SK-N-SH treated with all-trans-retinoic acid at 6 μM for 48 hours (cell line): ENCODE measurements around the gene NPHS1.

Source experiments
- ARNTL ChIP-seq: fragments of 450-650 bp; formaldehyde crosslinking; IDR thresholded peaks from 2 replicates; pipeline ENCODE4 v1.5.0; 2020; ENCODE audit warnings: low read depth, mild to moderate bottlenecking, moderate library complexity, borderline replicate concordance
- CSDC2 ChIP-seq: fragments of 250-450 bp; sonication (Bioruptor Pico); IDR thresholded peaks from 2 replicates; pipeline ENCODE4 v1.5.0; 2020; ENCODE audit warnings: mild to moderate bottlenecking, moderate library complexity
- ESRRG ChIP-seq: fragments of 250-450 bp; sonication (Bioruptor Pico); IDR thresholded peaks from 2 replicates; pipeline ENCODE4 v1.6.1; 2021; ENCODE audit warnings: mild to moderate bottlenecking
- RARB ChIP-seq: fragments of 250-450 bp; sonication (Bioruptor Pico); IDR thresholded peaks from 2 replicates; pipeline ENCODE4 v1.8.0; 2021; ENCODE audit warnings: mild to moderate bottlenecking, moderate library complexity
- TCF4 ChIP-seq: fragments of 250-450 bp; sonication (Bioruptor Pico); IDR thresholded peaks from 2 replicates; pipeline ENCODE4 v1.8.0; 2021; ENCODE audit warnings: mild to moderate bottlenecking, moderate library complexity, borderline replicate concordance
- TOX ChIP-seq: fragments of 250-450 bp; sonication (Bioruptor Pico); IDR thresholded peaks from 2 replicates; pipeline ENCODE4 v1.8.0; 2021; ENCODE audit warnings: mild to moderate bottlenecking, moderate library complexity, borderline replicate concordance
- ZFP3 ChIP-seq: fragments of 250-450 bp; sonication (Bioruptor Pico); IDR thresholded peaks from 2 replicates; pipeline ENCODE4 v1.5.0; 2020; ENCODE audit warnings: mild to moderate bottlenecking, moderate library complexity
- ZFP30 ChIP-seq: fragments of 450-650 bp; formaldehyde crosslinking; IDR thresholded peaks from 2 replicates; pipeline ENCODE4 v1.5.0; 2022; ENCODE audit warnings: mild to moderate bottlenecking, moderate library complexity
- ZNF565 ChIP-seq: fragments of 450-650 bp; formaldehyde crosslinking; conservative IDR thresholded peaks from 2 replicates; pipeline ENCODE4 v1.5.0; 2020; ENCODE audit warnings: low read depth, mild to moderate bottlenecking, moderate library complexity
- ZNF70 ChIP-seq: fragments of 450-650 bp; formaldehyde crosslinking; IDR thresholded peaks from 2 replicates; pipeline ENCODE4 v1.5.0; 2020; ENCODE audit warnings: mild to moderate bottlenecking, moderate library complexity
- ZNF8 ChIP-seq: fragments of 450-650 bp; formaldehyde crosslinking; IDR thresholded peaks from 2 replicates; pipeline ENCODE4 v1.5.0; 2020; ENCODE audit warnings: mild to moderate bottlenecking, moderate library complexity
- TF ChIP-seq, protein P1 (sequence below): fragments of 250-450 bp; sonication (Bioruptor Pico); IDR thresholded peaks from 2 replicates; pipeline ENCODE4 v1.5.0; 2020; ENCODE audit warnings: mild to moderate bottlenecking, moderate library complexity
- TF ChIP-seq, protein P2 (sequence below): fragments of 250-450 bp; sonication (Bioruptor Pico); IDR thresholded peaks from 2 replicates; pipeline ENCODE4 v1.8.0; 2020; ENCODE audit warnings: mild to moderate bottlenecking, moderate library complexity, borderline replicate concordance
- TF ChIP-seq, protein P3 (sequence below): fragments of 250-450 bp; sonication (Bioruptor Pico); IDR thresholded peaks from 2 replicates; pipeline ENCODE4 v1.5.1; 2020; ENCODE audit warnings: low read depth, mild to moderate bottlenecking, moderate library complexity

DNA sequence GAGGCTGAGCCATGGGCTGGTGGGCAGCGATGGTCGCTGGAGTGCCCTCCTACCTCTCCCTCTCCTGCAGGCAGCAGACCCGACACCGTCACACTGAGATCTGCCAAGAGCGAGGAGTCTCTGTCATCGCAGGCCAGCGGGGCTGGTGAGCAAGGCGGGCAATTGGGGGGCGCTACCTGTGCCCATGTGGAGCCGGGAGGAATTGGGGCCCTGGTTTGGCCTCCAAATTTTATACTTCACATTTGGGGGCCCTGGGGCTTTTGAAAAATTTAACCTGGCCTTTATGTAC, 67.0 kb downstream of the NPHS1 start:
- TF ChIP-seq, protein P1, sequence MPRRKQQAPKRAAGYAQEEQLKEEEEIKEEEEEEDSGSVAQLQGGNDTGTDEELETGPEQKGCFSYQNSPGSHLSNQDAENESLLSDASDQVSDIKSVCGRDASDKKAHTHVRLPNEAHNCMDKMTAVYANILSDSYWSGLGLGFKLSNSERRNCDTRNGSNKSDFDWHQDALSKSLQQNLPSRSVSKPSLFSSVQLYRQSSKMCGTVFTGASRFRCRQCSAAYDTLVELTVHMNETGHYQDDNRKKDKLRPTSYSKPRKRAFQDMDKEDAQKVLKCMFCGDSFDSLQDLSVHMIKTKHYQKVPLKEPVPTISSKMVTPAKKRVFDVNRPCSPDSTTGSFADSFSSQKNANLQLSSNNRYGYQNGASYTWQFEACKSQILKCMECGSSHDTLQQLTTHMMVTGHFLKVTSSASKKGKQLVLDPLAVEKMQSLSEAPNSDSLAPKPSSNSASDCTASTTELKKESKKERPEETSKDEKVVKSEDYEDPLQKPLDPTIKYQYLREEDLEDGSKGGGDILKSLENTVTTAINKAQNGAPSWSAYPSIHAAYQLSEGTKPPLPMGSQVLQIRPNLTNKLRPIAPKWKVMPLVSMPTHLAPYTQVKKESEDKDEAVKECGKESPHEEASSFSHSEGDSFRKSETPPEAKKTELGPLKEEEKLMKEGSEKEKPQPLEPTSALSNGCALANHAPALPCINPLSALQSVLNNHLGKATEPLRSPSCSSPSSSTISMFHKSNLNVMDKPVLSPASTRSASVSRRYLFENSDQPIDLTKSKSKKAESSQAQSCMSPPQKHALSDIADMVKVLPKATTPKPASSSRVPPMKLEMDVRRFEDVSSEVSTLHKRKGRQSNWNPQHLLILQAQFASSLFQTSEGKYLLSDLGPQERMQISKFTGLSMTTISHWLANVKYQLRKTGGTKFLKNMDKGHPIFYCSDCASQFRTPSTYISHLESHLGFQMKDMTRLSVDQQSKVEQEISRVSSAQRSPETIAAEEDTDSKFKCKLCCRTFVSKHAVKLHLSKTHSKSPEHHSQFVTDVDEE (CRISPR knock-in tag), result no peak
- TF ChIP-seq, protein P2, sequence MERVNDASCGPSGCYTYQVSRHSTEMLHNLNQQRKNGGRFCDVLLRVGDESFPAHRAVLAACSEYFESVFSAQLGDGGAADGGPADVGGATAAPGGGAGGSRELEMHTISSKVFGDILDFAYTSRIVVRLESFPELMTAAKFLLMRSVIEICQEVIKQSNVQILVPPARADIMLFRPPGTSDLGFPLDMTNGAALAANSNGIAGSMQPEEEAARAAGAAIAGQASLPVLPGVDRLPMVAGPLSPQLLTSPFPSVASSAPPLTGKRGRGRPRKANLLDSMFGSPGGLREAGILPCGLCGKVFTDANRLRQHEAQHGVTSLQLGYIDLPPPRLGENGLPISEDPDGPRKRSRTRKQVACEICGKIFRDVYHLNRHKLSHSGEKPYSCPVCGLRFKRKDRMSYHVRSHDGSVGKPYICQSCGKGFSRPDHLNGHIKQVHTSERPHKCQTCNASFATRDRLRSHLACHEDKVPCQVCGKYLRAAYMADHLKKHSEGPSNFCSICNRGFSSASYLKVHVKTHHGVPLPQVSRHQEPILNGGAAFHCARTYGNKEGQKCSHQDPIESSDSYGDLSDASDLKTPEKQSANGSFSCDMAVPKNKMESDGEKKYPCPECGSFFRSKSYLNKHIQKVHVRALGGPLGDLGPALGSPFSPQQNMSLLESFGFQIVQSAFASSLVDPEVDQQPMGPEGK (CRISPR knock-in tag), result no peak
- TF ChIP-seq ZNF70 (CRISPR knock-in tag) (no peak), TCF4 (CRISPR knock-in tag) (no peak), ZFP30 (CRISPR knock-in tag) (no peak), ZFP3 (CRISPR knock-in tag) (no peak), RARB (CRISPR knock-in tag) (no peak), CSDC2 (CRISPR knock-in tag) (no peak), ARNTL (CRISPR knock-in tag) (no peak), ZNF565 (no peak), TOX (CRISPR knock-in tag) (no peak), ZNF8 (CRISPR knock-in tag) (no peak), ESRRG (no peak)
- TF ChIP-seq, protein P3, sequence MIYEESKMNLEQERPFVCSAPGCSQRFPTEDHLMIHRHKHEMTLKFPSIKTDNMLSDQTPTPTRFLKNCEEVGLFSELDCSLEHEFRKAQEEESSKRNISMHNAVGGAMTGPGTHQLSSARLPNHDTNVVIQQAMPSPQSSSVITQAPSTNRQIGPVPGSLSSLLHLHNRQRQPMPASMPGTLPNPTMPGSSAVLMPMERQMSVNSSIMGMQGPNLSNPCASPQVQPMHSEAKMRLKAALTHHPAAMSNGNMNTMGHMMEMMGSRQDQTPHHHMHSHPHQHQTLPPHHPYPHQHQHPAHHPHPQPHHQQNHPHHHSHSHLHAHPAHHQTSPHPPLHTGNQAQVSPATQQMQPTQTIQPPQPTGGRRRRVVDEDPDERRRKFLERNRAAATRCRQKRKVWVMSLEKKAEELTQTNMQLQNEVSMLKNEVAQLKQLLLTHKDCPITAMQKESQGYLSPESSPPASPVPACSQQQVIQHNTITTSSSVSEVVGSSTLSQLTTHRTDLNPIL (CRISPR knock-in tag), result no peak
